Heart right ventricle (tissue), 16 donors: ENCODE data around the gene KPNA2. TPM values are rescaled to one million over a fixed set of nuclear protein-coding genes. Genes with fewer than 3 reads are reported as not detected.

Source experiments
- ATAC-seq, 8 donors: fragments of 200-7000 bp; cut with Tn5 transposase; one replicate each; pipeline ENCODE4 v1.9.1; 2020; ENCODE audit warnings: mild to moderate bottlenecking in 8 of 8, moderate library complexity in 8 of 8, moderate number of reproducible peaks in 1 of 8
- DNase-seq, 2 donors: peaks; one replicate each; pipeline ENCODE4 v3.0.0-alpha.2; 2020
- H3K27ac ChIP-seq, 10 donors: fragments of 200-600 bp; sonication (generic) in 2 of 10; one replicate each; pipeline versions ENCODE4 v1.5.0 to v1.8.0; 2020 to 2022; ENCODE audit warnings: mild to moderate bottlenecking in 3 of 10
- H3K27me3 ChIP-seq, 7 donors: fragments of 200-600 bp; one replicate each; pipeline ENCODE4 v1.8.0; 2021 to 2022; ENCODE audit warnings: mild to moderate bottlenecking in 2 of 7
- H3K36me3 ChIP-seq, 9 donors: fragments of 200-600 bp; sonication (generic) in 1 of 9; one replicate each; pipeline versions ENCODE4 v1.5.0 to v1.8.0; 2020 to 2022; ENCODE audit warnings: mild to moderate bottlenecking in 2 of 9
- H3K4me1 ChIP-seq, 9 donors: fragments of 200-600 bp; sonication (generic) in 1 of 9; one replicate each; pipeline versions ENCODE4 v1.5.0 to v1.8.0; 2020 to 2022; ENCODE audit warnings: mild to moderate bottlenecking in 4 of 9
- H3K4me3 ChIP-seq, 10 donors: fragments of 200-600 bp; sonication (generic) in 2 of 10; one replicate each; pipeline versions ENCODE4 v1.5.0 to v1.8.0; 2020 to 2022; ENCODE audit warnings: mild to moderate bottlenecking in 7 of 10, moderate library complexity in 2 of 10
- H3K9me3 ChIP-seq, 11 donors: fragments of 200-600 bp in 10 of 11; sonication (generic) in 2 of 11; one replicate each; pipeline versions ENCODE4 v1.5.0 to v1.8.0; 2013 to 2022; ENCODE audit warnings: mild to moderate bottlenecking in 2 of 11, control low read depth in 1 of 11, moderate library complexity in 1 of 11
- WGBS, 2 donors: extraction: QIAGEN DNeasy Blood & Tissue Kit; methylation state at CpG; one replicate each; pipeline ENCODE4 v1.1.7; 2013; ENCODE audit warnings: inconsistent platforms in 1 of 2; 5-methylcytosine and 5-hydroxymethylcytosine counted together
- intact Hi-C, 10 donors: fragments of 100-400 bp; cut with DNase I; formaldehyde crosslinking; loops; one replicate each; pipeline versions ENCODE4 v1.11.1 to v1.14.2; 2022
- polyA plus RNA-seq, 2 donors: library from polyadenylated mRNA; stranded (reverse); fragments of 200-250 nt; gene quantifications; one replicate each; pipeline ENCODE4 v1.2.3, GENCODE V29; 2013
- total RNA-seq, 10 donors: library from RNA; stranded (reverse); fragmentation: NEBNext Ultra II Directional in 3 of 10; extraction: Animal tissue kit (Norgen Biotek cat#: 25700) in 3 of 10; gene quantifications; one replicate each; pipeline versions ENCODE4 v1.2.1 to v1.2.4, GENCODE V29; 2021 to 2023
- TF ChIP-seq, protein P1 (sequence below), 9 donors: fragments of 200-600 bp; sonication (generic) in 2 of 9; IDR thresholded peaks; one replicate each; pipeline versions ENCODE4 v1.5.0 to v1.8.0; 2021 to 2022; ENCODE audit warnings: antibody characterized with exemption in 9 of 9, mild to moderate bottlenecking in 5 of 9, moderate library complexity in 1 of 9
- donor health status: Arrhythmogenic right ventricular cardiomyopathy.
- donor health status: ischemic (EF 13 %, LVEDD 7.1; RV severe dilation, severe dysfunction).
- donor health status: healthy with polysubstance abuse.
- donor health status: DM: no; HTN: yes; CAD: no.
- donor health status: DM: no; HTN: no; CAD: no.
- donor health status: ischemic (EF 25% LVEDD 6.9; RV normal size, moderate dysfunction).
- donor health status: ischemic (EF 25% LVEDD 5.7; RV mildly dilated, moderate dysfunction).
- donor health status: healthy.
- donor health status: DM: yes; HTN: yes; CAD: no.
- donor health status: Ischemic cardiomyopathy.
- donor health status: ischemic (EF 35%, LVEDD 5.7; RV mildly dilated, moderate dysfunction).
- donor health status: nonischemic (EF 11% LVEDD 7.7; RV severe dilation, severe dysfunction).
- donor health status: DM: yes; HTN: yes; CAD: no.
- donor health status: PGD.
- donor health status: ischemic (EF 29% LVEDD 5.4; RV normal size, mild dysfunction).
- donor health status: nonischemic (EF 23%, LVEDD 6.1; RV moderate dilation, normal function).

KPNA2 gene
- total and polyA plus RNA-seq, 12 donors, result 6.1 to 33.3 (median 18.8) TPM

- no peak overlapping the region for H3K27ac ChIP-seq
- 71 to 72% methylated on average over 8 of the region's 8 CpGs for WGBS, 2 donors
- intact Hi-C loops, result loop anchor here in 1 of 10 donors (10.0 kb wide), 1 partner anchor 75 kb away; no protein-coding TSS in a partner anchor
- TF ChIP-seq, protein P1, sequence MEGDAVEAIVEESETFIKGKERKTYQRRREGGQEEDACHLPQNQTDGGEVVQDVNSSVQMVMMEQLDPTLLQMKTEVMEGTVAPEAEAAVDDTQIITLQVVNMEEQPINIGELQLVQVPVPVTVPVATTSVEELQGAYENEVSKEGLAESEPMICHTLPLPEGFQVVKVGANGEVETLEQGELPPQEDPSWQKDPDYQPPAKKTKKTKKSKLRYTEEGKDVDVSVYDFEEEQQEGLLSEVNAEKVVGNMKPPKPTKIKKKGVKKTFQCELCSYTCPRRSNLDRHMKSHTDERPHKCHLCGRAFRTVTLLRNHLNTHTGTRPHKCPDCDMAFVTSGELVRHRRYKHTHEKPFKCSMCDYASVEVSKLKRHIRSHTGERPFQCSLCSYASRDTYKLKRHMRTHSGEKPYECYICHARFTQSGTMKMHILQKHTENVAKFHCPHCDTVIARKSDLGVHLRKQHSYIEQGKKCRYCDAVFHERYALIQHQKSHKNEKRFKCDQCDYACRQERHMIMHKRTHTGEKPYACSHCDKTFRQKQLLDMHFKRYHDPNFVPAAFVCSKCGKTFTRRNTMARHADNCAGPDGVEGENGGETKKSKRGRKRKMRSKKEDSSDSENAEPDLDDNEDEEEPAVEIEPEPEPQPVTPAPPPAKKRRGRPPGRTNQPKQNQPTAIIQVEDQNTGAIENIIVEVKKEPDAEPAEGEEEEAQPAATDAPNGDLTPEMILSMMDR (IDR thresholded peaks at IDR 0.05), result no peak
- no peaks in the 10 kb centered on the region for H3K36me3 ChIP-seq
- no peak overlapping the region for H3K4me3 ChIP-seq
- H3K4me1 ChIP-seq, result peaks cover 0 to 7% (median 3%) of the 10 kb centered on the region in 9 donors
- no peaks in the 10 kb centered on the region for H3K9me3 ChIP-seq
- DNase-seq, result no peak
- no peaks in the 10 kb centered on the region for H3K27me3 ChIP-seq
- no peak for ATAC-seq
Observed at GRCh38 chr17:68029512-68030215, 5.9 kb upstream of the KPNA2 start.

- DNase-seq (peak in 1 of 2 donors; percentile 13), ATAC-seq (peak in 3 of 8 donors; percentile 22 to 43 (median 40))
- intact Hi-C loops, result loop anchor here in 2 of 10 donors (2.0 to 10.0 kb wide), 2 partner anchors 13 to 71 kb away; no protein-coding TSS in a partner anchor
- Histone ChIP-seq H3K27ac (peak overlapping the region in 4 of 10 donors; percentile 2 to 36 (median 27)), H3K4me3 (no peak overlapping the region), H3K9me3 (no peaks in the 10 kb centered on the region), H3K27me3 (no peaks in the 10 kb centered on the region), H3K4me1 (peaks cover 0 to 27% (median 20%) of the 10 kb centered on the region in 9 donors), H3K36me3 (peaks cover 0 to 20% (median 5%) of the 10 kb centered on the region in 9 donors)
- TF ChIP-seq, protein P1 (IDR thresholded peaks at IDR 0.05), result no peak
- 69 to 70% methylated on average over 7 of the region's 7 CpGs for WGBS, 2 donors
Observed at GRCh38 chr17:68033636-68034451, 1.7 kb upstream of the KPNA2 start.

DNA sequence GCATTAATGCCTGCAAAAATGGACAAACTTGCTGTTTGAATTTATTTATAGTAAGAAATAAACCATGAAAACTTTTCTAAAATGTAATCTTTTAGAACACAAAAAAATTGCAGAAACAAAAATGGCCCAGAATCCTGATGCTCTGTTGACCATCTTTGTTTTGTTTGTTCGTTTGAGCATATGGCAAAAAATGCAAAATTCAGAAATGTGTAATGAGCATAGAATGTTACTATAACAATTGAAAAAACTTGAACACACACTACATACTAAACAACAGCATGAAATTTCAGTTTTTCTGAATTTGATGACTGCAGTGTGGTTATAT, 1.1 kb upstream of the KPNA2 start:
- DNase-seq (no peak), ATAC-seq (no peak)
- 48 to 52% methylated on average over 1 of the region's 1 CpG for WGBS, 2 donors
- TF ChIP-seq, protein P1 (IDR thresholded peaks at IDR 0.05), result no peak
- H3K27ac ChIP-seq, result peak overlapping the region in 2 of 10 donors; percentile 2 to 36
- intact Hi-C loops, result loop anchor here in 2 of 10 donors (2.0 to 10.0 kb wide), 2 partner anchors 14 to 70 kb away; no protein-coding TSS in a partner anchor
- H3K4me3 ChIP-seq, result peak overlapping the region in 2 of 10 donors; percentile 51 to 100
- no peaks in the 10 kb centered on the region for H3K9me3 ChIP-seq
- peaks cover 0 to 27% (median 20%) of the 10 kb centered on the region in 9 donors for H3K4me1 ChIP-seq
- peaks cover 0 to 26% (median 8%) of the 10 kb centered on the region in 9 donors for H3K36me3 ChIP-seq
- H3K27me3 ChIP-seq, result no peaks in the 10 kb centered on the region

DNA sequence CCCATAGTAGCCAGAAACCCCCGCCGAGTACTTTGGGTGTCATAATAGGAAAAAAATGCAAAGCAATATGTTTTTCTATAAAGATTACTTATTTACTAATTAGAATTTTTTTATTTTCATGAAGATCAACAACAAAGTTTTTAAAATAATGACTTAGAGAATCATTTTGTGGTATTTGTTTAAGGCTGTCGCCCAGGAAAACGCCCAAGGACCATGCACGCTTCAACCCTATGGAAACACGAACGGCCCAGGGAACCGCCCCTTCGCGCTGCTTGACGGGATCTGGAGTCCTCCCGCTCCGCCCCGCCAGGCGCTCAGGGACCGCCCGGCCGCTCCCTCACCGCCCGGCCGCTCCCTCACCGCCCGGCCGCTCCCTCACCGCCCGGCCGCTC, 408 bp upstream of the KPNA2 start:
- Histone ChIP-seq H3K36me3 (peaks cover 0 to 33% (median 8%) of the 10 kb centered on the region in 9 donors), H3K4me3 (peak overlapping the region in 9 of 10 donors; percentile 10 to 100 (median 51)), H3K9me3 (no peaks in the 10 kb centered on the region), H3K27me3 (no peaks in the 10 kb centered on the region), H3K4me1 (peaks cover 0 to 27% (median 20%) of the 10 kb centered on the region in 9 donors), H3K27ac (peak overlapping the region in 3 of 10 donors; percentile 35 to 60 (median 46))
- TF ChIP-seq, protein P1 (IDR thresholded peaks at IDR 0.05), result no peak
- intact Hi-C loops, result loop anchor here in 2 of 10 donors (2.0 to 10.0 kb wide), 3 partner anchors 14 to 70 kb away; no protein-coding TSS in a partner anchor
- DNase-seq (peak; percentile 94), ATAC-seq (peak; percentile 92 to 96 (median 95))
- 3 to 4% methylated on average over 14 to 21 of the region's 27 CpGs for WGBS, 2 donors
